Esophagus muscularis mucosa (tissue), 4 donors: ENCODE results near the gene AGBL1. TPM values are rescaled to one million over a fixed set of nuclear protein-coding genes. Genes with fewer than 3 reads are reported as not detected.

Source experiments
- DNase-seq: peaks from one replicate; pipeline ENCODE4 v3.0.0-alpha.2; 2017; ENCODE audit errors: extremely low spot score
- H3K27ac ChIP-seq, 4 donors: fragments of 200-600 bp; sonication (generic); replicated peaks in 1 of 4; 1 replicate in 3 of 4; 2 replicates in 1 of 4; pipeline ENCODE4 v1.5.1; 2016 to 2019; ENCODE audit warnings: mild to moderate bottlenecking in 1 of 4
- H3K27me3 ChIP-seq, 4 donors: fragments of 200-600 bp; sonication (generic); one replicate each; pipeline versions ENCODE4 v1.5.1 to v1.6.0; 2016 to 2019
- H3K36me3 ChIP-seq, 4 donors: fragments of 200-600 bp; sonication (generic); one replicate each; pipeline ENCODE4 v1.5.1; 2016 to 2019
- H3K4me1 ChIP-seq, 4 donors: fragments of 200-600 bp; sonication (generic); one replicate each; pipeline ENCODE4 v1.5.1; 2016 to 2019
- H3K4me3 ChIP-seq, 4 donors: fragments of 200-600 bp; sonication (generic); 1 replicate in 2 of 4; 2 replicates in 2 of 4; pipeline ENCODE4 v1.5.1; 2016 to 2019; ENCODE audit warnings: mild to moderate bottlenecking in 4 of 4, moderate library complexity in 1 of 4
- H3K9me3 ChIP-seq, 4 donors: fragments of 200-600 bp; sonication (generic); 1 replicate in 3 of 4; 2 replicates in 1 of 4; pipeline ENCODE4 v1.5.1; 2016 to 2019
- EP300 ChIP-seq: sonication (generic); formaldehyde crosslinking; IDR thresholded peaks from one replicate; pipeline ENCODE4 v1.6.1; 2017; ENCODE audit warnings: antibody characterized with exemption
- POLR2A ChIP-seq: fragments of 450-650 bp; IDR thresholded peaks from one replicate; pipeline ENCODE4 v1.6.1; 2017; ENCODE audit warnings: antibody characterized with exemption, moderate library complexity, mild to moderate bottlenecking, low read depth
- POLR2AphosphoS5 ChIP-seq, 2 donors: sonication (generic); formaldehyde crosslinking; IDR thresholded peaks; one replicate each; pipeline ENCODE4 v1.6.1; 2017; ENCODE audit warnings: antibody characterized with exemption in 2 of 2
- WGBS: methylation state at CpG from one replicate; pipeline ENCODE4 v1.1.5; 2018; 5-methylcytosine and 5-hydroxymethylcytosine counted together
- intact Hi-C: fragments of 100-400 bp; cut with DNase I; formaldehyde crosslinking; loops from one replicate; pipeline ENCODE4 v1.15.1; 2023
- total RNA-seq, 4 donors: library from RNA; depleted of rRNA; stranded (reverse); fragments of >200 nt; gene quantifications; one replicate each; pipeline versions ENCODE4 v1.1.0 to v1.2.1, GENCODE V29; 2016
- TF ChIP-seq, protein P1 (sequence below), 3 experiments: fragments of 200-600 bp in 2 of 3; fragments of 450-650 bp in 1 of 3; sonication (generic) in 2 of 3; IDR thresholded peaks; one replicate each; pipeline ENCODE4 v1.5.1; 2017 to 2019; ENCODE audit warnings: antibody characterized with exemption in 3 of 3, mild to moderate bottlenecking in 2 of 3, moderate library complexity in 1 of 3

The AGBL1 gene
- total RNA-seq, 4 donors from 2014 or later = 0.06 TPM; not detected in 3

DNA sequence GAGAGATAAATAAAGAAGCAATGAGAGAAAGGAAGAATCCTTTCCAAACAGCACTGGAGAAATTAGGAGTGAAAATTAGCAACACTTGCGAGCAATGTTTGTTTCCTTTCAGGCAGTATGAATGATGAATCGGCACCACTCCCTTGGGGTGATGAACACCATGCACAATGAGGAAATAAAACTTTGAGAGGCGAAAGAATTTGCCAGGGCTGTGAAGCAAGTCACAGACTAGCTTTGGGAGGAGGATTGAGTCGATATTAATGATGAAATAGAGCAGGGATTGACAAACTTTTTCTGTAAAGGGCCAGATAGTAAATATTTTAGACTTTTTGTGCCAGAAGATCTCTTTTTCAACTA, 237.7 kb downstream of the AGBL1 start:
- WGBS = 51% methylated on average over 4 of the region's 4 CpGs
- peaks cover 0 to 16% (median 3%) of the 10 kb centered on the region in 4 donors for H3K4me1 ChIP-seq
- no peaks in the 10 kb centered on the region for H3K27me3 ChIP-seq
- peak overlapping the region in 3 of 4 donors; percentile 28 to 60 (median 55) for H3K27ac ChIP-seq
- no peaks in the 10 kb centered on the region for H3K36me3 ChIP-seq
- H3K9me3 ChIP-seq = no peaks in the 10 kb centered on the region
- TF ChIP-seq POLR2AphosphoS5 (IDR thresholded peaks at IDR 0.05) (peak in 1 of 2 donors; percentile 16), EP300 (no peak)
- no peak overlapping the region for H3K4me3 ChIP-seq
- intact Hi-C loops = no loop called here
- DNase-seq = no peak

DNA sequence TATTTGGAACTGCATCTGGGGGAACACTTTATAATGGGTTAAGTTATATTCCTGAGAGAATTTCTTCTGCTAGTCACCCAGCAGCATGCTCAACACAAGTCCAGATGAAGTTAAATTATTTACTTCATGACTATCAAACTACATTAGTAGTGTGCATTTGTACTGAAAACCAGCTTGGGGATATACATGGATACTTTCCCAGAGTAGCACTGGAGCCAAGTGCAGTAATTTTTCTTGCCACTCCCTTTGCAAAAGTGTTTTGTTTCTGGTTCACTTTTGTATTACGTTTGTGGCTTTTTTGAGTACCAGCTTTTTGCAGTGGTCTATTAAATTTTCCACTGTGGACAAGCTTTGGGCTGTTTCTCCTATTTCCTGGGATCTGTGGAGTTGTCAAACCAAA, 243.0 kb downstream of the AGBL1 start:
- no peaks in the 10 kb centered on the region for H3K4me1 ChIP-seq
- DNase-seq = no peak
- H3K27ac ChIP-seq = no peak overlapping the region
- 31% methylated on average over 1 of the region's 1 CpG for WGBS
- H3K36me3 ChIP-seq = no peaks in the 10 kb centered on the region
- intact Hi-C loops = no loop called here
- H3K4me3 ChIP-seq = no peak overlapping the region
- no peaks in the 10 kb centered on the region for H3K9me3 ChIP-seq
- TF ChIP-seq POLR2AphosphoS5 (IDR thresholded peaks at IDR 0.05) (no peak), EP300 (no peak)
- TF ChIP-seq, protein P1, sequence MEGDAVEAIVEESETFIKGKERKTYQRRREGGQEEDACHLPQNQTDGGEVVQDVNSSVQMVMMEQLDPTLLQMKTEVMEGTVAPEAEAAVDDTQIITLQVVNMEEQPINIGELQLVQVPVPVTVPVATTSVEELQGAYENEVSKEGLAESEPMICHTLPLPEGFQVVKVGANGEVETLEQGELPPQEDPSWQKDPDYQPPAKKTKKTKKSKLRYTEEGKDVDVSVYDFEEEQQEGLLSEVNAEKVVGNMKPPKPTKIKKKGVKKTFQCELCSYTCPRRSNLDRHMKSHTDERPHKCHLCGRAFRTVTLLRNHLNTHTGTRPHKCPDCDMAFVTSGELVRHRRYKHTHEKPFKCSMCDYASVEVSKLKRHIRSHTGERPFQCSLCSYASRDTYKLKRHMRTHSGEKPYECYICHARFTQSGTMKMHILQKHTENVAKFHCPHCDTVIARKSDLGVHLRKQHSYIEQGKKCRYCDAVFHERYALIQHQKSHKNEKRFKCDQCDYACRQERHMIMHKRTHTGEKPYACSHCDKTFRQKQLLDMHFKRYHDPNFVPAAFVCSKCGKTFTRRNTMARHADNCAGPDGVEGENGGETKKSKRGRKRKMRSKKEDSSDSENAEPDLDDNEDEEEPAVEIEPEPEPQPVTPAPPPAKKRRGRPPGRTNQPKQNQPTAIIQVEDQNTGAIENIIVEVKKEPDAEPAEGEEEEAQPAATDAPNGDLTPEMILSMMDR (IDR thresholded peaks at IDR 0.05) = no peak
- no peaks in the 10 kb centered on the region for H3K27me3 ChIP-seq

DNA sequence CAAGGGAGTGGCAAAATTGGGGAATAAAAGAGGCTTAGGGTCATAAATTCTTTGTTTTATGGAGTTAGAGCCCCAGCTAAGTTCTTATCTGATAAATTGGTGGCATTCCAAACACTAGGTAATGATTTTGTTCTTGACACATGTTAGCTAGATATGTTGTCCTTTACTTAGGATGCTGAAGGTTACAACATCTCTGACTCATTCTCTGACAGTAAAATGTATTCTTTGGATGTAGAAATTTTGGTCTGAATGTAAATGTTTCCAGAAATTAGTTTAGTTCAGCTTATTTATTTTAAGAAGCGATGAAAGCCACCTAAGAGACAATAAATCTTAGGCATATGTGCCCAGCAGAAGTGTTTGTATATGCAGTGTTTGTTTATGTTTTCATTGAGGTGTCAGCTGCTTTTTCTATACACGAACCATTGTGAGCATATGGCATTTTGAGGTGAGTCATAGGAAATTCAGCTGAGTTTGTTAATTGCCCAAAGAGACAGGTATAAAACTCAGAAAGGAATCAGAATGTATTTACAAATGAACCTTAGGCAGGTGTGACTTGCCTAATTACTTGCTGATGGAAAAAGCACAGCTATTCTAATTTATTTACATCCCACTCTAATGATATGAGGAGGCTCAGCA, 247.7 kb downstream of the AGBL1 start:
- H3K27ac ChIP-seq = no peak overlapping the region
- no peak for DNase-seq
- TF ChIP-seq POLR2A = no peak
- no peak for TF ChIP-seq POLR2AphosphoS5 (IDR thresholded peaks at IDR 0.05)
- intact Hi-C loops = no loop called here
- H3K36me3 ChIP-seq = no peaks in the 10 kb centered on the region
- H3K27me3 ChIP-seq = peaks cover 0 to 9% (median 0%) of the 10 kb centered on the region in 4 donors
- WGBS = 26% methylated on average over 2 of the region's 2 CpGs
- H3K4me1 ChIP-seq = no peaks in the 10 kb centered on the region
- H3K9me3 ChIP-seq = peaks cover 0 to 18% (median 14%) of the 10 kb centered on the region in 4 donors
- H3K4me3 ChIP-seq = no peak overlapping the region

DNA sequence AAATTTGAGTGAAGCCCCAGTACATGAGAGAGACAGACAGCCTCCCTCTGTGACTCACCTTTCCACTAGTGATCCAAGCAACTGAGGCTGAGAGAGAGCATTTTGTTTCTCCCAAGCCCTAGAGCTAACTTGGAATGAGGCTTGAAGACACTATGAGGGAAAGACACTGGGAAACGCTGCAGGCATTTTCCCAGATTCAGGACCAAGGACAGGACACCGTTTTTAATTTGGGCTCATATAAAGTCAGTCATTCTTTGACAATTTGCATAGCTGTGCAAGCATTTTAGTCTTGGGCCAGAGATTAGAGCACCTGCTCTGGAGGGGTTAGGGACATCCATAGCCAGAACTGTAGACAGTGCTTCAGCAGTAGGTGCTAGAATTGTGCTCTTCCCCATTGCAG, 249.0 kb downstream of the AGBL1 start:
- TF ChIP-seq EP300 (no peak), POLR2A (no peak), POLR2AphosphoS5 (IDR thresholded peaks at IDR 0.05) (no peak)
- TF ChIP-seq, protein P1 (IDR thresholded peaks at IDR 0.05) = no peak
- DNase-seq = no peak
- no peak overlapping the region for H3K4me3 ChIP-seq
- no peaks in the 10 kb centered on the region for H3K36me3 ChIP-seq
- intact Hi-C loops = no loop called here
- H3K27me3 ChIP-seq = peaks cover 0 to 9% (median 0%) of the 10 kb centered on the region in 4 donors
- 68% methylated on average over 2 of the region's 2 CpGs for WGBS
- peaks cover 0 to 18% (median 14%) of the 10 kb centered on the region in 4 donors for H3K9me3 ChIP-seq
- no peak overlapping the region for H3K27ac ChIP-seq
- no peaks in the 10 kb centered on the region for H3K4me1 ChIP-seq

DNA sequence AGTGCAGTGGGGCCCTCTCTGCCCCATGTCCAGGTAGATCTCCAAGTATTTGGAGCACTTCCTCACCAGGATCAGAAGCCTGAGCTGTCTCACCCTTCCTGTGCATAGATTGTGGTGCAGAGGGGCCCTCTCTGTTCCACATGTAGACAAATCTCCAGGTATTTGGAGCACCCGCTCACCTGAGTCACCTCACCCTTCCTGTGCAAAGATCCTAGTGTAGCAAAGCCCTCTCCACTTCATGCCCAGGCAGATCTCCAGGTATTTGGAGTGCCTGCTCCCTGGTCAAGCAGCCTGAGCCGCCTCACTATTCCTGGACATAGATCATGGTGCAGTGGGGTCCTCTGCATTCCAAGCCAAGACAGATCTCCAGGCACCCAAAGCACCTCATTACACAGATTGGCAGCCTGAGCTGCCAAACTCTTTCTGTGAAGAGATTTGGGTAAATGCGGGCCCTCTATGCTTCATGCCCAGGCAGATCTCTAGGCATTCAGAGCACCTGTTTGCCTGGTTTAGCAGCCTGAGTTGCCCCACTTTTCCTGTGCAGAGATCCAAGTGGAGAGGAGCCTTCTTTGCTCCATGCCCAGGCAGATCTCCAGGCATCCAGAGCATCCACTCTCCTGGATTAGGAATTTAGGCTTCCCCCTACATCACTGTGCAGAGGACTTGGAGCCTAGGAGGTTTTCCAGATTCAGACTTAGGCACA, 249.8 kb downstream of the AGBL1 start:
- no peak for DNase-seq
- Histone ChIP-seq H3K9me3 (peaks cover 0 to 18% (median 14%) of the 10 kb centered on the region in 4 donors), H3K36me3 (no peaks in the 10 kb centered on the region), H3K4me1 (no peaks in the 10 kb centered on the region), H3K4me3 (no peak overlapping the region), H3K27ac (no peak overlapping the region), H3K27me3 (peaks cover 0 to 9% (median 0%) of the 10 kb centered on the region in 4 donors)
- TF ChIP-seq POLR2AphosphoS5 (IDR thresholded peaks at IDR 0.05) (no peak), EP300 (no peak), POLR2A (no peak)
- TF ChIP-seq, protein P1 (IDR thresholded peaks at IDR 0.05) = no peak
- 91% methylated on average over 3 of the region's 3 CpGs for WGBS
- intact Hi-C loops = no loop called here
